IPS-15b (cell line): ENCODE data around the gene LIN37.

Source experiments
- H3K27me3 ChIP-seq: one replicate; pipeline ENCODE4 v1.6.1; 2013; ENCODE audit warnings: low read length; ENCODE audit not compliant: control insufficient read depth, insufficient read depth
- H3K36me3 ChIP-seq: one replicate; pipeline ENCODE4 v1.6.1; 2013; ENCODE audit warnings: low read length; ENCODE audit not compliant: control insufficient read depth, insufficient read depth
- H3K4me1 ChIP-seq: one replicate; pipeline ENCODE4 v1.6.1; 2013; ENCODE audit warnings: mild to moderate bottlenecking, low read length; ENCODE audit not compliant: control insufficient read depth, insufficient read depth
- H3K4me3 ChIP-seq: one replicate; pipeline ENCODE4 v1.5.1; 2013; ENCODE audit warnings: low read depth, low read length
- H3K9ac ChIP-seq: one replicate; pipeline ENCODE4 v1.6.1; 2013; ENCODE audit warnings: low read depth, mild to moderate bottlenecking, low read length
- H3K9me3 ChIP-seq: one replicate; pipeline ENCODE4 v1.6.1; 2013; ENCODE audit warnings: mild to moderate bottlenecking, low read length; ENCODE audit not compliant: control insufficient read depth, insufficient read depth

LIN37 gene

GRCh38 chr19:35776102-35776788 lies 27.9 kb downstream of the LIN37 start:
- Histone ChIP-seq H3K9me3 (no peaks in the 10 kb centered on the region), H3K27me3 (peaks cover 20% of the 10 kb centered on the region), H3K9ac (no peak overlapping the region), H3K4me1 (peaks cover 8% of the 10 kb centered on the region), H3K4me3 (peak overlapping the region; percentile 55), H3K36me3 (no peaks in the 10 kb centered on the region)

- peaks cover 10% of the 10 kb centered on the region for H3K4me1 ChIP-seq
- H3K9me3 ChIP-seq = no peaks in the 10 kb centered on the region
- H3K4me3 ChIP-seq = peak overlapping the region; percentile 8
- peaks cover 20% of the 10 kb centered on the region for H3K27me3 ChIP-seq
- H3K9ac ChIP-seq = no peak overlapping the region
- H3K36me3 ChIP-seq = no peaks in the 10 kb centered on the region
These were observed 28.9 kb downstream of the LIN37 start for GRCh38 chr19:35777086-35777841.

- H3K36me3 ChIP-seq = no peaks in the 10 kb centered on the region
- H3K27me3 ChIP-seq = peaks cover 19% of the 10 kb centered on the region
- peaks cover 10% of the 10 kb centered on the region for H3K4me1 ChIP-seq
- no peak overlapping the region for H3K9ac ChIP-seq
- no peak overlapping the region for H3K4me3 ChIP-seq
- no peaks in the 10 kb centered on the region for H3K9me3 ChIP-seq
These were observed 29.6 kb downstream of the LIN37 start for GRCh38 chr19:35777961-35778360.

GRCh38 chr19:35779033-35779432 lies 30.7 kb downstream of the LIN37 start:
- H3K4me3 ChIP-seq = no peak overlapping the region
- peaks cover 17% of the 10 kb centered on the region for H3K27me3 ChIP-seq
- H3K4me1 ChIP-seq = peaks cover 10% of the 10 kb centered on the region
- no peaks in the 10 kb centered on the region for H3K9me3 ChIP-seq
- H3K36me3 ChIP-seq = no peaks in the 10 kb centered on the region
- H3K9ac ChIP-seq = no peak overlapping the region

GRCh38 chr19:35780058-35780457 lies 31.7 kb downstream of the LIN37 start:
- Histone ChIP-seq H3K4me3 (no peak overlapping the region), H3K9ac (no peak overlapping the region), H3K4me1 (peaks cover 10% of the 10 kb centered on the region), H3K27me3 (peaks cover 17% of the 10 kb centered on the region), H3K9me3 (no peaks in the 10 kb centered on the region), H3K36me3 (no peaks in the 10 kb centered on the region)

GRCh38 chr19:35780717-35781116 lies 32.3 kb downstream of the LIN37 start:
- Histone ChIP-seq H3K27me3 (peaks cover 17% of the 10 kb centered on the region), H3K36me3 (no peaks in the 10 kb centered on the region), H3K4me3 (no peak overlapping the region), H3K9ac (no peak overlapping the region), H3K4me1 (peaks cover 10% of the 10 kb centered on the region), H3K9me3 (no peaks in the 10 kb centered on the region)

GRCh38 chr19:35781650-35782049 lies 33.3 kb downstream of the LIN37 start:
- Histone ChIP-seq H3K4me3 (peak overlapping the region; percentile 8), H3K4me1 (peaks cover 8% of the 10 kb centered on the region), H3K9ac (no peak overlapping the region), H3K36me3 (no peaks in the 10 kb centered on the region), H3K9me3 (no peaks in the 10 kb centered on the region), H3K27me3 (peaks cover 11% of the 10 kb centered on the region)

GRCh38 chr19:35782589-35782988 lies 34.2 kb downstream of the LIN37 start:
- no peak overlapping the region for H3K9ac ChIP-seq
- H3K27me3 ChIP-seq = peaks cover 3% of the 10 kb centered on the region
- H3K9me3 ChIP-seq = no peaks in the 10 kb centered on the region
- peaks cover 2% of the 10 kb centered on the region for H3K4me1 ChIP-seq
- no peak overlapping the region for H3K4me3 ChIP-seq
- no peaks in the 10 kb centered on the region for H3K36me3 ChIP-seq

- Histone ChIP-seq H3K4me1 (peaks cover 2% of the 10 kb centered on the region), H3K27me3 (no peaks in the 10 kb centered on the region), H3K9me3 (no peaks in the 10 kb centered on the region), H3K9ac (no peak overlapping the region), H3K4me3 (peak overlapping the region; percentile 68), H3K36me3 (no peaks in the 10 kb centered on the region)
These were observed 35.4 kb downstream of the LIN37 start for GRCh38 chr19:35783469-35784434.

- Histone ChIP-seq H3K9me3 (no peaks in the 10 kb centered on the region), H3K4me3 (peak overlapping the region; percentile 68), H3K36me3 (no peaks in the 10 kb centered on the region), H3K27me3 (no peaks in the 10 kb centered on the region), H3K9ac (peak overlapping the region; percentile 47), H3K4me1 (peaks cover 2% of the 10 kb centered on the region)
These were observed 36.3 kb downstream of the LIN37 start for GRCh38 chr19:35784503-35785338.

GRCh38 chr19:35785339-35785627 lies 36.9 kb downstream of the LIN37 start:
- Histone ChIP-seq H3K9ac (no peak overlapping the region), H3K36me3 (no peaks in the 10 kb centered on the region), H3K9me3 (no peaks in the 10 kb centered on the region), H3K27me3 (no peaks in the 10 kb centered on the region), H3K4me3 (peak overlapping the region; percentile 62), H3K4me1 (peaks cover 2% of the 10 kb centered on the region)
